ENCODE measurements around the gene RPTOR.

RPTOR gene

DNA sequence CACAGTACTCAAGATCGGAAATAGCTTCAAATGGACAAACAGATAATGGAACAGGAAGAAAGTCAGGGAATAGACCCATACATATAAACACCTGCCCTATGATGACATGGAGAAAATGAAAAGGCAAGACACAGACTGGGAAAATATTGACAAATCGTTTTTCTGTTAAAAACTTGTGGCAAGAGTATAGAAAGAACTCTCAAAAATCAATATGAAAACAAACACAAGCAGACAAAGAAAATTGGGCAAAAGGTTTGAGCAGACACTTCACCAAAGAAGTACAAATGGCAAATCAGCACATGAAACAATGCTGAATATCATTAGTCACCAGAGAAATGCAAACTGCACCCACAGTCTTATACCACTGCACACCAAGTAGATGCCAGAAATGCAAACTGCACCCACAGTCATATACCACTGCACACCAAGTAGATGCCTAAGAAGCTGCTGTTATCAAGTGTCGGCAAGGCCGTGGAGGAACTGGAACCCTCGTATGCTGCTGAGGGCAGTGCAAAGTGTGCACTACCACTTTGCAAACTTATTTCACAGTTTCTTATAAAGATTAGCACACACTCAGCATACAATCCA, 323.5 kb downstream of the RPTOR start:
- CTCF ChIA-PET, result interaction anchor here (0.6 to 0.7 kb wide), 3 partner anchors 13 to 441 kb away, joined by 3 read pairs; no protein-coding TSS in a partner anchor
- POLR2A ChIA-PET, result no interaction called here
- no peak overlapping the region for H3K4me3 ChIP-seq (ENCODE audit: low read depth, low read length)
- peaks cover 0 to 6% of the 10 kb centered on the region in 2 experiments; a peak in 1 of 3 replicates for H3K36me3 ChIP-seq (ENCODE audit: control insufficient read depth in 2 of 2, insufficient read depth in 1 of 2, low read length in 2 of 2)
- no peaks in the 10 kb centered on the region for H3K4me1 ChIP-seq (ENCODE audit: control insufficient read depth, insufficient read depth, low read length)
- no peak overlapping the region for H3K27ac ChIP-seq (ENCODE audit: extremely low read depth, low read depth, low read length)
- TF ChIP-seq SP7 (tag by site-specific recombination; IDR thresholded peaks at IDR 0.05) (no peak), ZNF549 (tag by site-specific recombination; IDR thresholded peaks at IDR 0.05) (no peak), ZNF366 (tag by site-specific recombination; conservative IDR thresholded peaks at IDR 0.05) (no peak), ZNF501 (tag by site-specific recombination; IDR thresholded peaks at IDR 0.05) (no peak), ZNF248 (tag by site-specific recombination; IDR thresholded peaks at IDR 0.05) (no peak), ZFP3 (tag by site-specific recombination; IDR thresholded peaks at IDR 0.05; ENCODE audit: low read depth) (no peak), PRDM1 (tag by site-specific recombination; IDR thresholded peaks at IDR 0.05) (no peak)
- TF ChIP-seq, protein P1, sequence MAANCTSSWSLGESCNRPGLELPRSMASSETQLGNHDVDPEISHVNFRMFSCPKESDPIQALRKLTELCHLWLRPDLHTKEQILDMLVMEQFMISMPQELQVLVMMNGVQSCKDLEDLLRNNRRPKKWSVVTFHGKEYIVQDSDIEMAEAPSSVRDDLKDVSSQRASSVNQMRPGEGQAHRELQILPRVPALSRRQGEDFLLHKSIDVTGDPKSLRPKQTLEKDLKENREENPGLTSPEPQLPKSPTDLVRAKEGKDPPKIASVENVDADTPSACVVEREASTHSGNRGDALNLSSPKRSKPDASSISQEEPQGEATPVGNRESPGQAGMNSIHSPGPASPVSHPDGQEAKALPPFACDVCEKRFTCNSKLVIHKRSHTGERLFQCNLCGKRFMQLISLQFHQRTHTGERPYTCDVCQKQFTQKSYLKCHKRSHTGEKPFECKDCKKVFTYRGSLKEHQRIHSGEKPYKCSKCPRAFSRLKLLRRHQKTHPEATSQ (tag by site-specific recombination; IDR thresholded peaks at IDR 0.05), result no peak
- TF ChIP-seq, protein P2, sequence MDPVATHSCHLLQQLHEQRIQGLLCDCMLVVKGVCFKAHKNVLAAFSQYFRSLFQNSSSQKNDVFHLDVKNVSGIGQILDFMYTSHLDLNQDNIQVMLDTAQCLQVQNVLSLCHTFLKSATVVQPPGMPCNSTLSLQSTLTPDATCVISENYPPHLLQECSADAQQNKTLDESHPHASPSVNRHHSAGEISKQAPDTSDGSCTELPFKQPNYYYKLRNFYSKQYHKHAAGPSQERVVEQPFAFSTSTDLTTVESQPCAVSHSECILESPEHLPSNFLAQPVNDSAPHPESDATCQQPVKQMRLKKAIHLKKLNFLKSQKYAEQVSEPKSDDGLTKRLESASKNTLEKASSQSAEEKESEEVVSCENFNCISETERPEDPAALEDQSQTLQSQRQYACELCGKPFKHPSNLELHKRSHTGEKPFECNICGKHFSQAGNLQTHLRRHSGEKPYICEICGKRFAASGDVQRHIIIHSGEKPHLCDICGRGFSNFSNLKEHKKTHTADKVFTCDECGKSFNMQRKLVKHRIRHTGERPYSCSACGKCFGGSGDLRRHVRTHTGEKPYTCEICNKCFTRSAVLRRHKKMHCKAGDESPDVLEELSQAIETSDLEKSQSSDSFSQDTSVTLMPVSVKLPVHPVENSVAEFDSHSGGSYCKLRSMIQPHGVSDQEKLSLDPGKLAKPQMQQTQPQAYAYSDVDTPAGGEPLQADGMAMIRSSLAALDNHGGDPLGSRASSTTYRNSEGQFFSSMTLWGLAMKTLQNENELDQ (tag by site-specific recombination; IDR thresholded peaks at IDR 0.05; ENCODE audit: low read depth), result no peak
- TF ChIP-seq, protein P3, sequence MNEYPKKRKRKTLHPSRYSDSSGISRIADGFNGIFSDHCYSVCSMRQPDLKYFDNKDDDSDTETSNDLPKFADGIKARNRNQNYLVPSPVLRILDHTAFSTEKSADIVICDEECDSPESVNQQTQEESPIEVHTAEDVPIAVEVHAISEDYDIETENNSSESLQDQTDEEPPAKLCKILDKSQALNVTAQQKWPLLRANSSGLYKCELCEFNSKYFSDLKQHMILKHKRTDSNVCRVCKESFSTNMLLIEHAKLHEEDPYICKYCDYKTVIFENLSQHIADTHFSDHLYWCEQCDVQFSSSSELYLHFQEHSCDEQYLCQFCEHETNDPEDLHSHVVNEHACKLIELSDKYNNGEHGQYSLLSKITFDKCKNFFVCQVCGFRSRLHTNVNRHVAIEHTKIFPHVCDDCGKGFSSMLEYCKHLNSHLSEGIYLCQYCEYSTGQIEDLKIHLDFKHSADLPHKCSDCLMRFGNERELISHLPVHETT (tag by site-specific recombination; IDR thresholded peaks at IDR 0.05), result no peak
- H3K9me3 ChIP-seq (ENCODE audit: control insufficient read depth, insufficient read depth, low read depth, low read length), result no peaks in the 10 kb centered on the region

DNA sequence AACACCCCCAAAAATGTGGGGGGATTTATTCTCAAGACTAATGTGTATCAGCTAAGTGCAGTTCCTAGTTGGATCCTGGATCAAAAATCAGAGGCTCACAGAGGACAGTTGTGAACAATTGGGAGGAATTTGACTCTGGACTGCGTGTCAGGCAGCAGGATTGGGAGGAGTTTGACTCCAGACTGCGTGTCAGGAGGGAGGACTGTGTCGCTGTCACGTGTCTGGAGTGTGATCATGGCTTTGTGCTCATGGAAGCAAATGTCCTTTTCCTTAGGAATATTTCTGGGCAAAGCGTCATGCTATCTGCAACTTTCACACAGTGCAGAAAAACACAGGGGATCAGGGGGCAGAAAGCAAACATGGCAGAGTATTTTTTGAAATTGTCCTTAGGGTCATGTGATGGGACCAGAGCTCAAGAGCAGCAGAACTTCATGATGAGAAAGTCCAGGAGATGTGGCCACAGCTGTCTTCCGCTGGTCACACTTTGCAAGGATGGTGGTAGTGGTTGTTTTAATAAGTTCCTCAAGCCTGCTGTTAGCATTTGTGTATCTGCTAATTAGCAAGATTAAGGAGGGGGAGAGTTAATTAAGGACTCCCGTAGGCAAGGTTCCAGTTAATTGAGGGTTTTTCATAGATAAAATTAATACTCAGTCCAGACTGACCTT, 325.0 kb downstream of the RPTOR start:
- H3K9me3 ChIP-seq (ENCODE audit: control insufficient read depth, insufficient read depth, low read depth, low read length), result no peaks in the 10 kb centered on the region
- ChIA-PET POLR2A (no interaction called here), CTCF (interaction anchor here (0.9 kb wide), 1 partner anchor 30 kb away, joined by 3 read pairs; no protein-coding TSS in a partner anchor)
- H3K27ac ChIP-seq (ENCODE audit: extremely low read depth, low read depth, low read length), result no peak overlapping the region
- H3K36me3 ChIP-seq (ENCODE audit: control insufficient read depth in 2 of 2, insufficient read depth in 1 of 2, low read length in 2 of 2), result peaks cover 0 to 10% of the 10 kb centered on the region in 2 experiments; a peak in 1 of 3 replicates
- H3K4me1 ChIP-seq (ENCODE audit: control insufficient read depth, insufficient read depth, low read length), result no peaks in the 10 kb centered on the region
- H3K4me3 ChIP-seq (ENCODE audit: low read depth, low read length), result no peak overlapping the region
- no peak for TF ChIP-seq KLF7 (tag by site-specific recombination; IDR thresholded peaks at IDR 0.05; ENCODE audit: borderline replicate concordance)
- TF ChIP-seq, protein P4, sequence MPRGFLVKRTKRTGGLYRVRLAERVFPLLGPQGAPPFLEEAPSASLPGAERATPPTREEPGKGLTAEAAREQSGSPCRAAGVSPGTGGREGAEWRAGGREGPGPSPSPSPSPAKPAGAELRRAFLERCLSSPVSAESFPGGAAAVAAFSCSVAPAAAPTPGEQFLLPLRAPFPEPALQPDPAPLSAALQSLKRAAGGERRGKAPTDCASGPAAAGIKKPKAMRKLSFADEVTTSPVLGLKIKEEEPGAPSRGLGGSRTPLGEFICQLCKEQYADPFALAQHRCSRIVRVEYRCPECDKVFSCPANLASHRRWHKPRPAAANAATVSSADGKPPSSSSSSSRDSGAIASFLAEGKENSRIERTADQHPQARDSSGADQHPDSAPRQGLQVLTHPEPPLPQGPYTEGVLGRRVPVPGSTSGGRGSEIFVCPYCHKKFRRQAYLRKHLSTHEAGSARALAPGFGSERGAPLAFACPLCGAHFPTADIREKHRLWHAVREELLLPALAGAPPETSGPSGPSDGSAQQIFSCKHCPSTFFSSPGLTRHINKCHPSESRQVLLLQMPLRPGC (tag by site-specific recombination; IDR thresholded peaks at IDR 0.05), result no peak
- no peak for TF ChIP-seq ZNF624 (tag by site-specific recombination; IDR thresholded peaks at IDR 0.05)
- TF ChIP-seq ZNF274 (IDR thresholded peaks at IDR 0.05; ENCODE audit: low read length), result no peak
- no peak for TF ChIP-seq ZNF274 (tag by site-specific recombination; IDR thresholded peaks at IDR 0.05; ENCODE audit: borderline replicate concordance)
- no peak for TF ChIP-seq ZNF121 (tag by site-specific recombination; IDR thresholded peaks at IDR 0.05)
- no peak for TF ChIP-seq ZNF510 (tag by site-specific recombination; IDR thresholded peaks at IDR 0.05; ENCODE audit: insufficient replicate concordance)
- no peak for TF ChIP-seq SP7 (tag by site-specific recombination; IDR thresholded peaks at IDR 0.05)
- TF ChIP-seq ZNF324 (tag by site-specific recombination; IDR thresholded peaks at IDR 0.05), result no peak
- TF ChIP-seq, protein P5, sequence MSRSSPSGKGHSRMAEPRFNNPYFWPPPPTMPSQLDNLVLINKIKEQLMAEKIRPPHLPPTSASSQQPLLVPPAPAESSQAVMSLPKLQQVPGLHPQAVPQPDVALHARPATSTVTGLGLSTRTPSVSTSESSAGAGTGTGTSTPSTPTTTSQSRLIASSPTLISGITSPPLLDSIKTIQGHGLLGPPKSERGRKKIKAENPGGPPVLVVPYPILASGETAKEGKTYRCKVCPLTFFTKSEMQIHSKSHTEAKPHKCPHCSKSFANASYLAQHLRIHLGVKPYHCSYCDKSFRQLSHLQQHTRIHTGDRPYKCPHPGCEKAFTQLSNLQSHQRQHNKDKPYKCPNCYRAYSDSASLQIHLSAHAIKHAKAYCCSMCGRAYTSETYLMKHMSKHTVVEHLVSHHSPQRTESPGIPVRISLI (tag by site-specific recombination; IDR thresholded peaks at IDR 0.05), result no peak
- no peak for TF ChIP-seq ZBTB21 (tag by site-specific recombination; IDR thresholded peaks at IDR 0.05)
- no peak for TF ChIP-seq GLIS2 (tag by site-specific recombination; IDR thresholded peaks at IDR 0.05)
- no peak for TF ChIP-seq RBAK (tag by site-specific recombination; IDR thresholded peaks at IDR 0.05)
- no peak for TF ChIP-seq ZNF341 (tag by site-specific recombination; IDR thresholded peaks at IDR 0.05; ENCODE audit: low read depth)
- TF ChIP-seq, protein P6, sequence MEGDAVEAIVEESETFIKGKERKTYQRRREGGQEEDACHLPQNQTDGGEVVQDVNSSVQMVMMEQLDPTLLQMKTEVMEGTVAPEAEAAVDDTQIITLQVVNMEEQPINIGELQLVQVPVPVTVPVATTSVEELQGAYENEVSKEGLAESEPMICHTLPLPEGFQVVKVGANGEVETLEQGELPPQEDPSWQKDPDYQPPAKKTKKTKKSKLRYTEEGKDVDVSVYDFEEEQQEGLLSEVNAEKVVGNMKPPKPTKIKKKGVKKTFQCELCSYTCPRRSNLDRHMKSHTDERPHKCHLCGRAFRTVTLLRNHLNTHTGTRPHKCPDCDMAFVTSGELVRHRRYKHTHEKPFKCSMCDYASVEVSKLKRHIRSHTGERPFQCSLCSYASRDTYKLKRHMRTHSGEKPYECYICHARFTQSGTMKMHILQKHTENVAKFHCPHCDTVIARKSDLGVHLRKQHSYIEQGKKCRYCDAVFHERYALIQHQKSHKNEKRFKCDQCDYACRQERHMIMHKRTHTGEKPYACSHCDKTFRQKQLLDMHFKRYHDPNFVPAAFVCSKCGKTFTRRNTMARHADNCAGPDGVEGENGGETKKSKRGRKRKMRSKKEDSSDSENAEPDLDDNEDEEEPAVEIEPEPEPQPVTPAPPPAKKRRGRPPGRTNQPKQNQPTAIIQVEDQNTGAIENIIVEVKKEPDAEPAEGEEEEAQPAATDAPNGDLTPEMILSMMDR (tag by site-specific recombination; IDR thresholded peaks at IDR 0.05), result no peak
- no peak for TF ChIP-seq GLI2 (tag by site-specific recombination; IDR thresholded peaks at IDR 0.05; ENCODE audit: borderline replicate concordance, low read depth)
